Activated T-helper 1 cell treated with anti-CD3 and anti-CD28 coated beads, Interleukin-2, amount 50 U/mL, for 16 hours (primary cell): Measurements from ENCODE around the gene SLAMF7.
"Not testable (repeated sequence)": the region's sequence is repeated elsewhere in the genome, so short reads cannot be mapped to it uniquely, and the experiment has no call there.

ENCODE experiments used
- DNase-seq, 2 donors: peaks; one replicate each; pipeline ENCODE4 v3.0.0-alpha.2; 2020; ENCODE audit warnings: low read depth in 1 of 2, low spot score in 1 of 2

The SLAMF7 gene, protein sequence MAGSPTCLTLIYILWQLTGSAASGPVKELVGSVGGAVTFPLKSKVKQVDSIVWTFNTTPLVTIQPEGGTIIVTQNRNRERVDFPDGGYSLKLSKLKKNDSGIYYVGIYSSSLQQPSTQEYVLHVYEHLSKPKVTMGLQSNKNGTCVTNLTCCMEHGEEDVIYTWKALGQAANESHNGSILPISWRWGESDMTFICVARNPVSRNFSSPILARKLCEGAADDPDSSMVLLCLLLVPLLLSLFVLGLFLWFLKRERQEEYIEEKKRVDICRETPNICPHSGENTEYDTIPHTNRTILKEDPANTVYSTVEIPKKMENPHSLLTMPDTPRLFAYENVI

DNA sequence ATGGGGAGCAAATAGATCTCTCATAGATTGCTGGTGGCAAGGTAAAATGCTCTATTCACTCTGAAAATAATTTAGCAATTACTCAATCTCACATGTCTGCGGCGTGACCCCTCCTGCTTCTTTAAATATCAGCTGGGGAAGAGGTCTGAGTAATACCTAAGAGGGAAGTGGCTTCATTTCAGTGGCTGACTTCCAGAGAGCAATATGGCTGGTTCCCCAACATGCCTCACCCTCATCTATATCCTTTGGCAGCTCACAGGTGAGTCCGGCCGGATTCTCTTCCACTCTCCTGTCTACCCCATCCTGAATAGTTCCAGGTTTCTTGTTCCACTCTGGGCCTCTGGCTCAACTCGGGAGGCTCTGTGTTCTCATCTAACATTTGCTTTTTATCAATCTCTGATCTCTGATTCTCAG lies at the start of gene SLAMF7:
Gene SLAMF7 (plus strand): TSS at position 150 of the 414 bp plus-strand sequence. CDS start 55 bp downstream, at position 205.
- DNase-seq = no peak

DNA sequence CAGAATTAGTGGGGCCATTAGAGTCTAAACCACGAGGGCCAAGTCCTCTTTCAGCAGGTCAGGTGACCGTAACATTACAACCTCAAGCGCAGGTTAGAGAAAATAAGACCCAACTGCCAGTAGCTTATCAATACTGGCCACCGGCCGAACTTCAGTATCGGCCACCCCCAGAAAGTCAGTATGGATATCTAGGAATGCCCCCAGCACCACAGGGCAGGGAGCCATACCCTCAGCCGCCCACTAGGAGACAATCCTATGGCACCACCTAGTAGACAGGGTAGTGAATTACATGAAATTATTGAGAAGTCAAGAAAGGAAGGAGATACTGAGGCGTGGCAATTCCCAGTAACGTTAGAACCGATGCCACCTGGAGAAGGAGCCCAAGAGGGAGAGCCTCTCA lies 46.7 kb upstream of the SLAMF7 start:
- not testable (repeated sequence) for DNase-seq

DNA sequence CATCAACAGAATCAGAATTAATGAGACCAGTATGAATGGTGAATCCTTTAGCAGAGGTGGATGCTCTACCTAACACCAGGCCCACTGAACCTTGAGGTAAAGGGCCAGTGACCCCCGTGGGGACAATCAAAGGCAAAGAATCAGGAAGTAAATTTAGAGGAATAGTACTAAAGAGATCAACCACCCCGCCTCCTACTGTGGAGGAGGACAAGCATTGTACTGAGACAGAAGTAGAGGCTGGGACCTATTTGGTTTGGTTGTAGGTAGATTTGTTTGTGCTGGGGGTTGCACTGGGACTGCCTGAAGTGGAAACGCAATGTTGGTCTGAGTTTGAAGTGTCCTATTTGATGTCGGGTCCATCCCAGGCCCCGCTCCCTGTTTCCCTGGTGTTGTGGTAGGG lies 36.9 kb upstream of the SLAMF7 start:
- DNase-seq = no peak

DNA sequence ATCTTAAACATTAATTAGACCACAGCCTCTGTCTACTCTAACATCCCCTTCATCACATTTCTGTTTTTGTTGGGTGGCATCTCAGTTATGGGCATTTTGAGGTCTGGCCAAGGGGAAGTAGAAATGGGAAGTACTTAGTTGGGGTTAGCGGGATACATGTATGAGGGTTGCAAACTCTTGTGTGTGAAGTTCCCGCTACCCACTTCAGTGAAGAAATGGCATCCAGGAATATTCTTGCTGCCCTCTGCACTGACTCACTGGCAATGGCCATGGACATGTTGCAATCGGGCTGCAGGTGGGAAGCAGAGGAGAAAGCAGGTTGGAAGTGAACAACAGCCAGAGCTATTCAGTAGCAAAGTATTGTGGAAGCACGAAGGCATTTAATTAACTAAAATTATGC lies 34.8 kb upstream of the SLAMF7 start:
- DNase-seq = no peak

DNA sequence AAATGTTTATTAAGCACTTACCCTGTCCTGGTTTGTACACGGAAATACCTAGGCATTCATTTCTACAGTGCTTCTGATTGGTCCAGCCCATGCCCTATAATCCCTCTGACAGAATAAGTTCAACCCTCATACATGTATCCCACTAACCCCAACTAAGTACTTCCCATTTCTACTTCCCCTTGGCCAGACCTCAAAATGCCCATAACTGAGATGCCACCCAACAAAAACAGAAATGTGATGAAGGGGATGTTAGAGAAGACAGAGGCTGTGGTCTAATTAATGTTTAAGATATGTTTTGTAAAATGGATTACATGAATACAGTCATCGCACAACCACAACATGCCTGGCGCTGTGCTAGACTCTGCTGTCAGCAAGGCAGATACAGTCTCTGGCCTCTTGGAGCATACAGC lies 33.8 kb upstream of the SLAMF7 start:
- DNase-seq = not testable (repeated sequence)

DNA sequence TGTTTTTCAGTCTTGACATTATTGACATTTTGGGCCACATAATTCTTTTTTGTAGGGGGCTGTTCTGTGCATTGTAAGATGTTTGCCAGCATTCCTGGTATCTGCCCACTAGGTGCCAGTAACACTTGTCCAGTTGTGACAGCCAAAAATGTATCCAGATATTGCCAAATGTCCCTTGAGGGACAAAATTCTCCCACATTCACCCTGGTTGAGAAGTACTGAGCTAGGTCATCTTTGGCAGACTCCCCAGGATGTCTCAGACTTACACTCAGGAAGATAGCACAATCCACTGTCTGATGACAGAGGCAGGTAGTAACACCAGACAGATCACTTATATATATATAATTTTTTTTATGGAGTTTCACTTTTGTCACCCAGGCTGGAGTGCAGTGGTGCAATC lies 33.3 kb upstream of the SLAMF7 start:
- DNase-seq = no peak

DNA sequence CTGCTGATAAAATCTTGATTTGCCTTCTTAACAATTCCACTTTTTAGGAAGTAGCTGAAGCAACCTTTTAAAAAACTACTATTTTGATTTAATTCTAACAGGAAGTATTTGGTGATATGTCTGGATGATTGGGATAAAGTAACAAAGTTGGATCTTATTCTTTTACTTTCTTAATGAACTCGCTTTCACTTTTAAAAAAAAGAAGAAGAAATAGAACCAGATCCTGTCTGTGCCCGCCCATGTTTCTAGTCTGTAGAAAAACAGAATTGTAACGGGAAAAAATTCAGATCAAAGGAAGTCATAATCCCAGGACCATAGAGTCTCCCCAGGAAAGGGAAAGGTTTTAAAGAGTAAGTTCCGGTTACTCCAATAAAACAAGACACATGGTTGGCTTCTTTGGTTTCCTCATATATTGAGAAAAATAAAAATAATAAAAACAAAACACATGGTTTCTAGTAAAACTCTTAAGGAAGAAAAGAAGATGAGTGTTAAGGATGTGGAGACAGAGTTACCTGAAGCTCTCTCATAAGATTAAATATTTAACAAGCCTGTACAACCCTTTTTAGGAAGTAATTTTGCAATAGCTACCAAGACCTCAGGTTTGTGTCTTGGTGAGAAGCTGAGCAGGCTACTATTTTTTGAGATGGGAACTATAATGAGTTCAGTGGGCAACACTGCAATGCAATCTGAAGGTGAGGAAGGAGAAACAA lies 32.4 kb upstream of the SLAMF7 start:
- no peak for DNase-seq

DNA sequence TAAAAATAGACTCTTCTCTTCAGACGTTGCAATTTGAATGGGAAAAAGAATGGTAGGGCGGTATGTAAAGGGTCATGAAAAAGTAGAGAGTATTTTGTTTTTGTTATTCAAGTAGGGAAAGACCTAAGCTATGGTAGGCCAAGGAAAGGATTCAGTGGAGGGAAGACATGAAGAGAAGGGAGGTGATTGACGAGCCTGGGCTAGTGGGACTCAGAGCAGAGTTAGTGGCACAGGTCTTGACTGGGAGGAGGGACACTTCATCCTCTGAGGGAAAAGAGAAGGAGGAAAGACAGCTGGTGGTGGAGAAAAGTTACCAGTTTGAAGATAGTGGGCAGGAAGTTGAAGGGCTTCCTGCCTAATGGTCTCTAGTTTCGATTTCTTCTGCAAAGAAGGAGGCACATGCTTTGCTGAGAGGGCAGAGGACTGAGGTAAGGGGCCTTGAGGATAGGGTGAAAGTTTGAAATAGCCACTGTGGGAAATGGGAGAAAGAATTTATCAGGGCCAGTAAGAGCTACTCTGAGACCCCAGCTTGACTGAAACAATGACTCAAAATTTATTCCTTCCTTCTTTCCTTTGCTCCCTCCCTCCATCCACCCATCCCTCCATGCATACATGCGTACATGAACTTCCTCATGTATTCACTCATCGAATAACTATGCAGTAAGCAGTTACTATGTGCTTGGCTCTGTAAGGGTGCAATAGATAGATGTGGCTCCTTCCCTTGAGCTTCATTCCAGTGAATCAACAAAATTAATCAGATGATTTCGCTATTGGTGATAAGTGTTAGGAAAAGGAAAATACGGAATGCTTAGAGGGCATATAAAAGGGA lies 31.6 kb upstream of the SLAMF7 start:
- no peak for DNase-seq

DNA sequence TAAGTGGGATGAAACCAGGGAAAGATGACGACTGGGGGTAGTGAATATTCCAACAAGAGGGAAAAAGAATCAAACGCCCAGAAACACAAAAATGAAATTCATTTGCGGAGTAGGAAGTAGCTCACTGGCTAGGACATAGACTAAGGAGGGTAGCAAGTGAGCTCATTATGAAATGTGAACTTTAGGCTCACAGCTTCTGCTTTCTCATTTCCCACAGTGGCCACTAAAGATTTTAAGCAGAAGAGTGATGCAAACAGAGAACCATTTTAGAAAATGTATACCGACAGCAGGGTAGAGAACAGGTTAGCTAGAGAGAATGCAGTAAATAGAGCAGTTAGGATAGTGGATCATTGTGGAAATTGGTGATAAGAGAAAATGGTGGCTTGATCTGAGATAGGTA lies 30.9 kb upstream of the SLAMF7 start:
- no peak for DNase-seq

DNA sequence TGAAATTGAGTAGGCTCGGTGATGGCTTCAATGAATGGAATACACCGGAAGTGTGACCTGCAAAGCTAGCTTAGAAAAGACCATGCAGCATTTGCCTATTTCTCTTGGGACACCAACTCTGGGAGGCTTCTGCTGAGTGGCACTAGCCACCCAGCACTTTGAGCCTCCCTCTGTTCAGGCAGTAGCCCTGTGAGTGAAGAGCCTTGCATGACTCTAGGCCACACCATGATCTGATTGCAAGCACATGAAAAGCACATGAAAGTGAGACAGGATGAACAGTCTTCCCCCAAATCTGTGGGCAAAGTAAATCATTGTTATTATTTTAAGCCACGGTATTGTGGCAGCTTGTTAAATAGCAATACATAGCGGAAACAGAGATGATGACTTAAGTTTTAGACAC lies 30.2 kb upstream of the SLAMF7 start:
- no peak for DNase-seq

DNA sequence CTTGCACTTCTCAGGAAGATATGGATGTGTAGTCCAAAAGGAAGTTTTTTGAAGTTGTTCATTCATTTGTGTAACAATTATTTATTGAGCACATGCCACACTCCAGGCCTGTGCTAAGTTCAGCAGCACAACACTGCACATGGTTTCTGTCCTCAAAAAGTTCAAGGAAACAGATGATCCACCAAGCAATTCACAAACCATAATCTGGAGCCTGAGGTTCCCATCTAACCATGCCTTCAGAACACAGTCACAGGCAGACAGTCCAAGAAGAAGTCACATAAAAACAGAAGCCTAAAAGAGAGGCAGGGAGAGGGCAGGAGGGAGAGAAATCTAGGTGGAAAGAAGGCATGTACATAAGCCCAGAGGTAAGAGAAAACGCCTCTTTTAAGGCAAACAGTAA lies 29.3 kb upstream of the SLAMF7 start:
- DNase-seq = no peak

DNA sequence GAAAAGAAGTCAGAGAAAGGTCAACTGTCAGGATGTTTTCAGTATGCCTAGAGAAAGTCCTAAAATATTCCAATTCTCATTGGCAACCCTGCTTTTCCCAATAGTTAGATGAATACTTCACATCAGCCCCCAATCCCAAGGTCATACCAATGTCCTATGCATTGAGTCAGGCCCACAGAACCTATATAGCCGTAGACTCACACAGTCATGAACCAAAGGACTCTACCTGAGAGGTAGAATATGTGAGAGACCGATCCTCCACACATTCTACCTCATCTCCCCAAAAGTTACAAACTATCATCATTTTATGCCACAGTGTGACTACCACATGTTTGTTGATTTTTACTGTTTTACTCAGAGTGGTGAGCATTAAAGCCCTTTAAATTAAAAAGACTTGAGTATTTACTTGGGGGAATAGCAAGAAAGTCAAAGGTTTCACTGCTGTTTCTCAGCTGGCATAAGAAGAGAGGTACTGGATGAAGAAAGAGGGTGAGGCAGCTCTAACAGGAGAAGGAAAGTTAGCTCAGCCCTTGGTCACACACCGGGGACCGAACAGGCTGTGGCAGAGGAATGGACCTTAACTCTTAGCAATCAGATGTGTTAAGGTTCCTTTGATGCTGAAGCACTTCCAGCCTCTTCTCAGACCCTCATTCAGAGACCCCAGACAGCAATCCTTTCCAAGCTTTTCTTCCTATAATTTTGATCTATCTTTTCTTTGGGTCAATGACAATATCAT lies 28.4 kb upstream of the SLAMF7 start:
- DNase-seq = no peak

DNA sequence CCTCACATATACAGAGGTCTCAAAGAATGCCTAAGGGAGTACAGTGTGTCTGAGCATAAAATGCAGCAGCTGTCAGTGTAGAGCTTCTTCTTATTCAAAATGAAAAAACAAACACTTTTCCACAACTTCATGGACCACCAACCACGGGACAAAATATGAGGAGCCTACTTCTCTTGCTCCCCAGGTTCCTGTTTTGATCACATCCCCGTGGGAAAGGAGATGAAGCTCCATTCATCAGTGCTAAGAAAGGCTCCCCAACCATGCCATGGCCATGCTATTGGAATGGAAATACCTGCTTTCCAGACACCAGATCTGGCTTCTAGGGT lies 27.8 kb upstream of the SLAMF7 start:
- DNase-seq = no peak

DNA sequence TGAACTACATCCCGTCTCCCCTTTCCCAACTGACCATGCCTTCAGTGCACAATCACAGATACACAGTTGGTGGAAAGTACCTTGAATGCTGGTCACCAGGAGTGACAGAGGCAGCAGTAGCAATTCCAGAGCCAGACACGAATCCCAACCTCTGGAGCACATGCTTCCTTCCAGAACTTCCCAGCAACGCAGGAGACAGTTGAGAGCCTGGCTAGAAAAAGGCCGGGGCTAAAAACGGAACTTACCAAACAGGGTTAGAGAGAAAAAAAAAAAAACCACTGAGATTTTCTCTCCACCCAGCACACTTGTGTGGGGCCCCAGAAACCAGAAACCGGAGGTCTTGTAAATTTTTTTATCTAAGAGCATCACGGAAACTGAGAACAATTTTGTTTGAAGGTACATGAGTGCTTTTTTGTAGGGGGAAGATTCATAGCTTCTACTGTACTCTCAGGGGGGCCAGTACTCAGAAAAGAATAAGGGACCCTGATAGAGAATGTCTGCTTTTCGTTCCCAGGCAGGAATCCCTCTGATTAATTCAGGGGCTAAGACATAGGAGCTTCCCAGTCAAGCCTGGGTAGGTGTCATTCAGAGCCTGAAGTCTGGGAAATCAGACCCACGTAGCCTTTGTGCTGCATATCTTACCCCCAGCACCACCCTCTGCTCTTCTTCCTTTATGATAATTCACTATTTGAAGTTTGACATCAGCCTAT lies 27.3 kb upstream of the SLAMF7 start, which contains the start of gene CD48:
Gene CD48 (minus strand): TSS at position 221 of the 710 bp plus-strand sequence. CDS start 59 bp downstream, at position 162.
- DNase-seq = peak in 1 of 2 donors; percentile 31

DNA sequence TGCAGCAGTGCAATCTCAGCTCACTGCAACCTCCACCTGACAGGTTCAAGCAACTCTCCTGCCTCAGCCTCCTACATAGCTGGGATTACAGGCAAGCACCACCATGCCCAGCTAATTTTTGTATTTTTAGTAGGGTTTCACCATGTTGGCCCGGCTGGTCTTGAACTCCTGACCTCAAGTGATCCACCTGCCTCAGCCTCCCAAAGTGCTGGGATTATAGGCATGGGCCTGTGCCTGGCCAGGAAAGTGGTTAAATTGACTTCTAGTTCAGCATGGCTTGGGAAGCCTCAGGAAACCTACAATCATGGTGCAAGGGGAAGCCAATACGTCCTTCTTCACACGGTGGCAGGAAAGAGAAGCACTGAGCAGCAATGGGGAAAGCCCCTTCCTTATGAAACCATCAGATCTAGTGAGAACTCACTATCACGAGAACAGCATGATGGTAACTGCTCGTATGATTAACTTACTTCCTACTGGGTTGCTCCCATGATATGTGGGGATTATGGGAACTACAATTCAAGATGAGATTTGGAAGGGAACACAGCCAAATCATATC lies 26.4 kb upstream of the SLAMF7 start:
- DNase-seq = peak in 1 of 2 donors; percentile 13

DNA sequence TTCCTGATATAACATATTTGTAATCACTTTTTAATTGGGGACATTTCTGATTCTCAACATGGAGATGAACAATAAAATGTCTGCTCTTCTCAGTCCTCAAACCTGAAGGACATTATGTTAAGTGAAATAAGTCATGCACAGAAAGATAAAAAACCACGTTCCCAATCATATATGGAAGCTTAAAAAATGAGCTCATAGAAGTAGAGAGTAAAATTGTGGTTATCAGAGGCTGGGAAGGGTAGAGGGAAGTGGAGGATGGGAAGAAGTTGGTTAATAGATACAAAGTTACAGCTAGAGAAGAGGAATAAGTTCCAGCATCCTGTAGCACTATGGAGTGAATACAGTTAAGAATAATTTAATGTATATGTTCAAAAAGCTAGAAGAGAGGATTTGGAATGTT lies 25.9 kb upstream of the SLAMF7 start:
- DNase-seq = no peak

DNA sequence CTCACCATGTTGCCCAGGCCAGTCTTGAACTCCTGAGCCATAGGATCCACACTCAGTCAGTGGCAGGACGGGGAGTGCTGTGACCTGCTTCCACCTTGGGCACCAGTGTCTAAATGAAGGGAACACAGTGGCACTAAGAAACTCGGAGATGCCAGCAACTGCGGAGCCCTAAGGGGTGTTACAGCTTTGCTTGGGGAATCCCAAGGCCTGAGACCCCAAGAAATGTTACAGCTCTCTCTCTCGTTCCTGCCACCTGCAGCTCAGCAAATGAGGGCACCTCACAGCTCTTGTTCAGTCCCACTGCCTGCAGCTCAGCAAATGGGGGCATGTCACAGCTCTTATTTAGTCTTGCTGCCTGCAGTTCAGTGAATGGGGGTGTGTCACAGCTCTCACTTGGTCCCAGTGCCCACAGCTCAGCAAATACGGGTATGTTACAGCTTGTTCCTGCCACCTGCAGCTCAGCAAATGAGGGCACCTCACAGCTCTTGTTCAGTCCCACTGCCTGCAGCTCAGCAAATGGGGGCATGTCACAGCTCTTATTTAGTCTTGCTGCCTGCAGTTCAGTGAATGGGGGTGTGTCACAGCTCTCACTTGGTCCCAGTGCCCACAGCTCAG lies 24.9 kb upstream of the SLAMF7 start:
- not testable (repeated sequence) for DNase-seq

DNA sequence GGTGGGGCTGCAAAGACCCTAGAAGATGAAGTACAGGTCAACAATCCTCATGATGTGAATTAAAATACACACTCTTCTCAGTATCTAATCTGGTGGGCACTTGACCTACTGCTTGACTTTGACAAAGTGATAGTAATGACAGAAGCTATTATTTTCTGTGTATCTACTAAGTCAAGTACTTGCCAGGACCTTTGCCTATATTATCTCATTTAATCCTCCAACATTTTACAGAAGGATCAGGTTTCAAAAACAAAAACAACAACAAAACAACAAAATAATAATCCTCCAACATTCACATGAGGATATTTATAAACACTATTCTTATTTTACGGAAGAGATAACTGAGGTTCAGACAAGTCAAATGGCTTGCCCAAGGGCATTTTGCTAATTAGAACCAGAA lies 23.0 kb upstream of the SLAMF7 start:
- DNase-seq = no peak

DNA sequence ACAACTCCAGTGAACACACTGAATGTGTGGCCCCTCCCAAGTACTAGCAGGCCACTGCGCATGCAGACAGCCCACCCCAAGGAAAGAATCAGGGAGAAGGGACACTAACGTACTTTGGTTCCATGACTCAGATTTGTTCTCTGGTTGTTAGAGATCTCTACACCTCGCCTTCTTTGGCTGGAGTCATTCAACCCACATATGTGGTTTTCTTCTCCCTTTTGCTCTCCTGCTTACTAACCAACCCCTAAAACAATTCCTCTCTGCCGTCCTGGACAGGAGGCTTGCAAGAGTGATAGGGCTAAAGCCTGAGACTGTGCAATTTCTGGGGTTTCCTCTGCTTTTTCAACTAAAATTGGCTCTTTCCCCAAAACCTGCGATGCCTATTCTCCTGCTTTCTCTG lies 21.7 kb upstream of the SLAMF7 start:
- DNase-seq = no peak

DNA sequence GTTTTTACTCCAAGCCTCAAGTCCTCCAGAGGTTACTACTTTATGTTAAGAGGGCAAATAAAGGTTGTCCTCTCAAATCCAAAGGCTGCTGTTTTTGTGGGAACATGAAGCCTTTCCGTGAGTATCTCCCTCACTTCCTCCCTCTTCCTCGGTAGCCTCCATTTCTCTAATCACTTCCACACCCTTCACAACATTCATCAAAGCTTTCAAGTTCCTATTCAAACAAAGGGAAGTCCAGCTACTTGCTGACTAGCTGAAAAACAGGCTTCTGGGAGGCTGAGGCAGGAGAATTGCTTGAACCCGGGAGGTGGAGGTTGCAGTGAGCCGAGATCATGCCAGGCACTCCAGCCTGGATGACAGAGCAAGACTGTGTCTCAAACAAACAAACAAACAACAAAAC lies 20.8 kb upstream of the SLAMF7 start:
- DNase-seq = no peak
